ENCODE results near the gene LINC01488. TPM values are rescaled to one million over a fixed set of nuclear protein-coding genes. Genes with fewer than 3 reads are reported as not detected.

Gene LINC01488
- total RNA-seq, 4 donors from 2014 or later = not detected

- H3K27me3 ChIP-seq = no peaks in the 10 kb centered on the region
- no peak overlapping the region for H3K27ac ChIP-seq
- no peak for TF ChIP-seq POLR2A (IDR thresholded peaks at IDR 0.05)
- no peak overlapping the region for H3K4me3 ChIP-seq
- DNase-seq = no peak
- no peaks in the 10 kb centered on the region for H3K4me1 ChIP-seq
- H3K9me3 ChIP-seq = no peaks in the 10 kb centered on the region
- H3K36me3 ChIP-seq = no peaks in the 10 kb centered on the region
These were observed 4.8 kb downstream of the LINC01488 start for GRCh38 chr11:69486056-69486772.

GRCh38 chr11:69486773-69487291 lies 5.4 kb downstream of the LINC01488 start:
- Histone ChIP-seq H3K4me1 (no peaks in the 10 kb centered on the region), H3K9me3 (no peaks in the 10 kb centered on the region), H3K36me3 (no peaks in the 10 kb centered on the region), H3K4me3 (no peak overlapping the region), H3K27me3 (no peaks in the 10 kb centered on the region), H3K27ac (no peak overlapping the region)
- TF ChIP-seq POLR2A (IDR thresholded peaks at IDR 0.05) (no peak), CTCF (IDR thresholded peaks at IDR 0.05) (no peak)
- no peak for DNase-seq

GRCh38 chr11:69487391-69487790 lies 5.9 kb downstream of the LINC01488 start:
- H3K36me3 ChIP-seq = no peaks in the 10 kb centered on the region
- H3K9me3 ChIP-seq = no peaks in the 10 kb centered on the region
- H3K4me1 ChIP-seq = no peaks in the 10 kb centered on the region
- H3K27me3 ChIP-seq = no peaks in the 10 kb centered on the region
- no peak overlapping the region for H3K27ac ChIP-seq
- no peak overlapping the region for H3K4me3 ChIP-seq
- DNase-seq = no peak
- TF ChIP-seq CTCF (IDR thresholded peaks at IDR 0.05) (no peak), POLR2A (IDR thresholded peaks at IDR 0.05) (no peak)

- Histone ChIP-seq H3K4me1 (no peaks in the 10 kb centered on the region), H3K4me3 (no peak overlapping the region), H3K27ac (no peak overlapping the region), H3K27me3 (no peaks in the 10 kb centered on the region), H3K9me3 (no peaks in the 10 kb centered on the region), H3K36me3 (no peaks in the 10 kb centered on the region)
- TF ChIP-seq CTCF (IDR thresholded peaks at IDR 0.05) = no peak
- no peak for TF ChIP-seq POLR2A (IDR thresholded peaks at IDR 0.05)
- DNase-seq = no peak
These were observed 6.5 kb downstream of the LINC01488 start for GRCh38 chr11:69487849-69488542.

- H3K27me3 ChIP-seq = no peaks in the 10 kb centered on the region
- no peaks in the 10 kb centered on the region for H3K9me3 ChIP-seq
- H3K4me1 ChIP-seq = no peaks in the 10 kb centered on the region
- no peak overlapping the region for H3K27ac ChIP-seq
- H3K4me3 ChIP-seq = no peak overlapping the region
- no peak for DNase-seq
- no peaks in the 10 kb centered on the region for H3K36me3 ChIP-seq
- TF ChIP-seq POLR2A (IDR thresholded peaks at IDR 0.05) = no peak
- no peak for TF ChIP-seq CTCF (IDR thresholded peaks at IDR 0.05)
These were observed 7.1 kb downstream of the LINC01488 start for GRCh38 chr11:69488543-69488940.

- H3K9me3 ChIP-seq = no peaks in the 10 kb centered on the region
- H3K4me3 ChIP-seq = no peak overlapping the region
- no peak for DNase-seq
- no peaks in the 10 kb centered on the region for H3K27me3 ChIP-seq
- H3K36me3 ChIP-seq = no peaks in the 10 kb centered on the region
- TF ChIP-seq CTCF (IDR thresholded peaks at IDR 0.05) = no peak
- TF ChIP-seq POLR2A (IDR thresholded peaks at IDR 0.05) = no peak
- H3K4me1 ChIP-seq = no peaks in the 10 kb centered on the region
- no peak overlapping the region for H3K27ac ChIP-seq
These were observed 7.7 kb downstream of the LINC01488 start for GRCh38 chr11:69489031-69489745.

All from Peyer's patch (tissue), 4 donors.